Mesendoderm (in vitro differentiated cells): ENCODE results near the gene CRADD.
A peak's percentile ranks its signal among the peaks of the same experiment; 100 is the strongest.
"Not testable (repeated sequence)": the region's sequence is repeated elsewhere in the genome, so short reads cannot be mapped to it uniquely, and the experiment has no call there.

ENCODE experiments used
- DNase-seq: peaks from one replicate; pipeline ENCODE4 v3.0.0; 2013
- H2AK5ac ChIP-seq: 2 replicates; pipeline ENCODE4 v1.6.1; 2013; ENCODE audit warnings: low read length, inconsistent platforms
- H2BK120ac ChIP-seq: 2 replicates; pipeline ENCODE4 v1.6.1; 2013; ENCODE audit warnings: low read depth, mild to moderate bottlenecking, low read length, moderate library complexity, mixed read lengths
- H2BK15ac ChIP-seq: replicated peaks from 2 replicates; pipeline ENCODE4 v1.6.1; 2013; ENCODE audit warnings: low read depth, mild to moderate bottlenecking, moderate library complexity
- H2BK5ac ChIP-seq: 2 replicates; pipeline ENCODE4 v1.6.1; 2013; ENCODE audit warnings: low read length, inconsistent platforms
- H3K18ac ChIP-seq: 2 replicates; pipeline ENCODE4 v1.6.1; 2013; ENCODE audit warnings: mild to moderate bottlenecking, low read length, mixed read lengths
- H3K23ac ChIP-seq: one replicate; pipeline ENCODE4 v1.6.1; 2013; ENCODE audit warnings: low read length
- H3K27ac ChIP-seq: 2 replicates; pipeline ENCODE4 v1.5.1; 2013; ENCODE audit warnings: low read depth, mild to moderate bottlenecking, inconsistent platforms, low read length, moderate library complexity
- H3K27me3 ChIP-seq: 2 replicates; pipeline ENCODE4 v1.6.1; 2013; ENCODE audit warnings: low read length, control low read depth, mild to moderate bottlenecking, inconsistent platforms; ENCODE audit not compliant: insufficient read depth, poor library complexity
- H3K36me3 ChIP-seq: 2 replicates; pipeline ENCODE4 v1.6.1; 2013; ENCODE audit warnings: low read length, inconsistent platforms; ENCODE audit not compliant: control insufficient read depth, insufficient read depth
- H3K4ac ChIP-seq: one replicate; pipeline ENCODE4 v1.6.1; 2013; ENCODE audit warnings: low read depth, mild to moderate bottlenecking, low read length, moderate library complexity
- H3K4me1 ChIP-seq: 2 replicates; pipeline ENCODE4 v1.6.1; 2013; ENCODE audit warnings: low read depth, low read length, inconsistent platforms; ENCODE audit not compliant: control insufficient read depth
- H3K4me2 ChIP-seq: 2 replicates; pipeline ENCODE4 v1.6.1; 2013; ENCODE audit warnings: low read length
- H3K4me3 ChIP-seq: 2 replicates; pipeline ENCODE4 v1.5.1; 2013; ENCODE audit warnings: mild to moderate bottlenecking, low read length
- H3K56ac ChIP-seq: one replicate; pipeline ENCODE4 v1.6.1; 2013; ENCODE audit warnings: low read length
- H3K79me1 ChIP-seq: 2 replicates; pipeline ENCODE4 v1.6.1; 2013; ENCODE audit warnings: low read length, inconsistent platforms
- H3K79me2 ChIP-seq: 2 replicates; pipeline ENCODE4 v1.6.1; 2013; ENCODE audit warnings: mild to moderate bottlenecking, low read length; ENCODE audit not compliant: control insufficient read depth, insufficient read depth
- H3K9ac ChIP-seq: 2 replicates; pipeline ENCODE4 v1.6.1; 2013; ENCODE audit warnings: low read length, inconsistent platforms
- H4K5ac ChIP-seq: one replicate; pipeline ENCODE4 v1.6.1; 2013; ENCODE audit warnings: low read length
- H4K8ac ChIP-seq: one replicate; pipeline ENCODE4 v1.6.1; 2013; ENCODE audit warnings: low read depth, mild to moderate bottlenecking, control low read depth, low read length, moderate library complexity
- WGBS: extraction: QIAGEN DNeasy Blood & Tissue Kit; methylation state at CpG from one replicate; pipeline ENCODE4 v1.1.7; 2013; ENCODE audit warnings: low lambda C conversion rate, missing lambda C conversion rate; ENCODE audit not compliant: insufficient coverage; ENCODE audit errors: extremely low coverage; 5-methylcytosine and 5-hydroxymethylcytosine counted together

CRADD gene

DNA sequence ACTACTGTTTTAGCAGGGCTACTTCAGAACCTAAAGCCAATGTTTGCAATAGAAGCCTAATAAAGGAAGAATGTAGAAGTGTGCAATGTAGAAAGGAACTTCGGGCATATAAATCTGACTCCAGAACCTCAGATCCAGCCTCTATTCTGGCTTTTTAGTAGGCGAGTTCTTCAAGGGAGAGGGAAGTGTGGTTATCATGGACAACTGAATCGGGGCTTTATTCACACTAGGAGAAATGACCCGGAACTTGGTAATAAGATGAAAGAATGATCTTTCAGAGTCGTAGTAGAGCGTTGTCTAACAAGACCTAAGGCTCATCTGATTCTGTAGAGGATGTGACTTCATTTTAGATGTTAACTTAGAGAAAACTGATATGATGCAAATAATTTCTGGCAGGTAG is 72.9 kb downstream of the CRADD start:
- Histone ChIP-seq H3K27ac (no peak overlapping the region), H3K18ac (no peak overlapping the region), H3K9ac (no peak overlapping the region), H3K4me2 (no peak overlapping the region), H3K56ac (no peak overlapping the region), H3K27me3 (no peaks in the 10 kb centered on the region), H4K8ac (no peak overlapping the region), H2AK5ac (no peak overlapping the region), H4K5ac (no peak overlapping the region), H3K23ac (no peak overlapping the region), H2BK5ac (no peak overlapping the region), H3K4ac (no peak overlapping the region), H3K4me3 (no peak overlapping the region), H3K4me1 (no peaks in the 10 kb centered on the region), H2BK15ac (peak overlapping the region; percentile 86), H3K36me3 (no peaks in the 10 kb centered on the region), H3K79me2 (no peaks in the 10 kb centered on the region), H2BK120ac (no peak overlapping the region), H3K79me1 (no peaks in the 10 kb centered on the region)
- DNase-seq: no peak
- no CpG with 5 or more reads among the region's 6 CpGs for WGBS

DNA sequence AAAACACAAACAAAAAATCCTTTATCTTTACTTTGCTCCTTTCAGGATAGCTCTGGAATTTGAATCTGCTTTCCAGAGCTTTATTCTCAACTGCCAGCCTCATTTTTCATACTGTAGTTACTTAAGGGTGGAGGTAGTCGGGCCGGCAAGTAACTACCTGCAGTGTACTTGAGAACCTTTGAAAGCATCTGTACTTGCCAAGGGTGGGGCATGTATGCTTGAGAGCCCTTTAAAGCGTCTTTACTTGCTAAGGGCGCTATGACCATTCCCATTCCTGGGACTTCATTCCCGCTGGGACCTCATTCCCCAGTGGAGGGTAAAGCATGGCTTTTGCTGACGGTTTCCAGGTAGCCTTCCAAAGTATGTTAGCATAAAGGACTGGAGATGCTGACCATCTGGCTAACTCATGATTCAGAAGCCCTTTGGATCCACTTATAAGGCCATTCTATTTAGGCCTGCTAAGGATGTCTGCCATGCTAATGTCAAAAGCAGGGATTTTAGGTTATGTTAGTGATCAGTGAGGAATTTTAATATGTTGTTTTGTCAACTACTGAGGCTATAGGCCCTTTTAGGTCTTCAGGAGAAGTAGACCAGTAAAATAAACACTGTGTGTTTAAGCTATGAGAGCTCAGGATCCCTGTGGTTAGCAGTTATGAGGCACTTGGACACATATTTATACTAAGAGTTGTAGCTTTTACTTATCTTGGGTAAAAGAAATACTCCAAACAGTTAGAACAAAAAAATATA is 74.9 kb downstream of the CRADD start:
- Histone ChIP-seq H3K4me2 (no peak overlapping the region), H4K5ac (no peak overlapping the region), H3K56ac (no peak overlapping the region), H3K79me1 (no peaks in the 10 kb centered on the region), H3K79me2 (no peaks in the 10 kb centered on the region), H3K36me3 (no peaks in the 10 kb centered on the region), H3K23ac (no peak overlapping the region), H3K27me3 (no peaks in the 10 kb centered on the region), H2BK5ac (no peak overlapping the region), H3K4ac (no peak overlapping the region), H2BK15ac (no peak overlapping the region), H3K4me1 (no peaks in the 10 kb centered on the region), H2AK5ac (no peak overlapping the region), H3K4me3 (no peak overlapping the region), H4K8ac (no peak overlapping the region), H3K9ac (no peak overlapping the region), H3K18ac (no peak overlapping the region), H2BK120ac (no peak overlapping the region), H3K27ac (no peak overlapping the region)
- DNase-seq: no peak
- no CpG with 5 or more reads among the region's 6 CpGs for WGBS

DNA sequence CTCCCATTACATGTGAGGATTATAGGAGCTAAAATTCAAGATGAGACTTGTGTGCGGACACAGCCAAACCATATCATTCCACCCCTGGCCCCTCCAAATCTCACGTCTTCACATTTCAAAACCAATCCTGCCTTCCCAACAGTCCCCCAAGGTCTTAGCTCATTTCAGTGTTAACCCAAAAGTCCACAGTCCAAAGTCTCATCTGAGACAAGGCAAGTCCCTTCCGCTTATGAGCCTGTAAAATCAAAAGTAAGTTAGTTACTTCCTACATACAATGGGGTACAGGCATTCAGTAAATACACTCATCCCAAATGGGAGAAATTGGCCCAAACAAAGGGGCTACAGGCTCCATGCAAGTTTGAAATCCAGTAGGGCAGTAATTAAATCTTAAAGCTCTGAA is 76.1 kb downstream of the CRADD start:
- Histone ChIP-seq H3K36me3 (no peaks in the 10 kb centered on the region), H2BK120ac (no peak overlapping the region), H2AK5ac (no peak overlapping the region), H2BK5ac (no peak overlapping the region), H3K27me3 (no peaks in the 10 kb centered on the region), H2BK15ac (no peak overlapping the region), H3K27ac (no peak overlapping the region), H4K5ac (no peak overlapping the region), H3K23ac (no peak overlapping the region), H3K4me1 (peaks cover 2% of the 10 kb centered on the region), H3K4ac (no peak overlapping the region), H3K79me1 (no peaks in the 10 kb centered on the region), H3K18ac (no peak overlapping the region), H3K9ac (no peak overlapping the region), H3K4me2 (no peak overlapping the region), H3K56ac (no peak overlapping the region), H4K8ac (no peak overlapping the region), H3K79me2 (no peaks in the 10 kb centered on the region), H3K4me3 (no peak overlapping the region)
- DNase-seq: no peak
- no CpG with 5 or more reads among the region's 3 CpGs for WGBS

DNA sequence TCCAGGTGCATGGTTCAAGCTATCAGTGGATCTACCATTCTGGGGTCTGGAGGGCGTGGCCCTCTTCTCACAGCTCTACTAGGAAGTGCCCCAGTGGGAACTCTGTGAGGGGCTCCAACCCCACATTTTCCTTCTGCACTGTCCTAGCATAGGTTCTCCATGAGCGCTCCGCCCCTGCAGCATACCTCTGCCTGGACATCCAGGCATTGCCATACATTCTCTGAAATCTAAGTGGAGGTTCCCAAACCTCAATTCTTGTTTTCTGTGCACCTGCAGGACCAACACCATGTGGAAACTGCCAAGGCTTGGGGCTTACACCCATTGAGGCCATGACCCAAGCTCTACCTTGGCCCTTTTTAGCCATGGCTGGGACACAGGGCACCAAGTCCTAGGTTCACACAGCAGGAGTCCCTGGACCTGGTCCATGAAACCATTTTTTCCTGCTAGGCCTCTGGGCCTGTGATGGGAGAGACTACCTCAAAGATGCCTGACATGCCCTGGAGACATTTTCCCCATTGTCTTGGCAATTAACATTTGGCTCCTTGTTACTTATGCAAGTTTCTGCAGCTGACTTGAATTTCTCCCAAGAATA is 76.8 kb downstream of the CRADD start:
- no peak overlapping the region for H3K9ac ChIP-seq
- no peaks in the 10 kb centered on the region for H3K79me1 ChIP-seq
- H3K79me2 ChIP-seq: no peaks in the 10 kb centered on the region
- H3K27me3 ChIP-seq: no peaks in the 10 kb centered on the region
- H3K18ac ChIP-seq: no peak overlapping the region
- H3K36me3 ChIP-seq: no peaks in the 10 kb centered on the region
- no peak overlapping the region for H4K5ac ChIP-seq
- no peak overlapping the region for H3K4me2 ChIP-seq
- no peak overlapping the region for H2BK15ac ChIP-seq
- no peak overlapping the region for H3K4ac ChIP-seq
- peaks cover 2% of the 10 kb centered on the region for H3K4me1 ChIP-seq
- H2BK120ac ChIP-seq: no peak overlapping the region
- H2AK5ac ChIP-seq: no peak overlapping the region
- no peak overlapping the region for H3K4me3 ChIP-seq
- H2BK5ac ChIP-seq: no peak overlapping the region
- no CpG with 5 or more reads among the region's 3 CpGs for WGBS
- no peak overlapping the region for H4K8ac ChIP-seq
- DNase-seq: no peak
- H3K23ac ChIP-seq: no peak overlapping the region
- H3K27ac ChIP-seq: no peak overlapping the region
- no peak overlapping the region for H3K56ac ChIP-seq

DNA sequence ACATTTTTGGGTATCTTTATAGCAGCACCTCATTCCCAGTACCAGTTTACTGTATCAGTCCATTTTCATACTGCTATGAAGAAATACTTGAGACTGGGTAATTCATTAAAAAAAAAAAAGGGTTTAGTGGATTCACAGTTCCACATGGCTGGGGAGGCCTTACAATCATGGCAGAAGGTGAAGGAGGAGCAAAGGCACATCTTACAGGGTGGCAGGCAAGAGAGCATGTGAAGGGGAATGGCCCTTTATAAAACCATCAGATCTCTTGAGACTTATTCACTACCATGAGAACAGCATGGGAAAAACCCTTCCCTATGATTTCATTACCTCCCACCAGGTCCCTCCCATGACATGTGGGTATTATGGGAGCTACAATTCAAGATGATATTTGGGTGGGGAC is 77.7 kb downstream of the CRADD start:
- H3K56ac ChIP-seq, DNase-seq, H3K4me2 ChIP-seq, H2BK5ac ChIP-seq, H3K9ac ChIP-seq, H4K8ac ChIP-seq, H3K4me3 ChIP-seq, H3K36me3 ChIP-seq, H2BK120ac ChIP-seq, H3K23ac ChIP-seq, H2AK5ac ChIP-seq, H4K5ac ChIP-seq, H2BK15ac ChIP-seq, H3K4me1 ChIP-seq, H3K4ac ChIP-seq, H3K27ac ChIP-seq, H3K18ac ChIP-seq, H3K79me2 ChIP-seq, H3K79me1 ChIP-seq, H3K27me3 ChIP-seq: not testable (repeated sequence)

DNA sequence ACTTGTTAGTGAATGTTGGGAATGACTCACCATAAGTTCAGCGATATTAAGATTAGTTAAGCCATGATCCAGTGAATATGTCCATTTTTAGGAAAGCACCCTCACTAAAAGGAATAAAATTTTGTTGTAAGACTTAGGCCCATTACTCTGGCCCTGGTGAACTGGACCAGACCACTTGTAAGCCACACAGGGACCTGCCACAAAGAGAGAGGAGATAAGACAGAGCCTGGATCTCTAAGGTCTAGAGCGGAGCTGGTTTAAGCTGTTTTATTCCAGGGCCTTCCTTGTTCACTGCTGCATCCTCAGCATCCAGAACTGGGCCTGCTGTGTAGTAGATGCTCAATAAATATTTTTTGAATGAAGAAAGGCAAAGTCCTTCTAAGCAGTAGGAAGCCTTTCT is 79.1 kb downstream of the CRADD start:
- no peak for DNase-seq
- no peak overlapping the region for H2BK15ac ChIP-seq
- no peak overlapping the region for H3K27ac ChIP-seq
- H4K8ac ChIP-seq: no peak overlapping the region
- no peak overlapping the region for H3K4ac ChIP-seq
- no peak overlapping the region for H3K23ac ChIP-seq
- no peak overlapping the region for H3K4me2 ChIP-seq
- no peak overlapping the region for H2AK5ac ChIP-seq
- no peaks in the 10 kb centered on the region for H3K79me2 ChIP-seq
- H3K18ac ChIP-seq: no peak overlapping the region
- WGBS: no CpG with 5 or more reads among the region's 2 CpGs
- no peaks in the 10 kb centered on the region for H3K27me3 ChIP-seq
- no peaks in the 10 kb centered on the region for H3K36me3 ChIP-seq
- no peak overlapping the region for H3K56ac ChIP-seq
- H4K5ac ChIP-seq: no peak overlapping the region
- no peak overlapping the region for H3K4me3 ChIP-seq
- no peak overlapping the region for H2BK5ac ChIP-seq
- no peak overlapping the region for H2BK120ac ChIP-seq
- H3K9ac ChIP-seq: no peak overlapping the region
- peaks cover 2% of the 10 kb centered on the region for H3K4me1 ChIP-seq
- no peaks in the 10 kb centered on the region for H3K79me1 ChIP-seq
